ENCODE measurements around the gene KAZN. TPM values are rescaled to one million over a fixed set of nuclear protein-coding genes. Genes with fewer than 3 reads are reported as not detected.
"Not testable (repeated sequence)": the region's sequence is repeated elsewhere in the genome, so short reads cannot be mapped to it uniquely, and the experiment has no call there.

Gene KAZN
- polyA plus RNA-seq, 4 donors, result 3.0 to 39.5 (median 4.4) TPM

- Histone ChIP-seq H3K36me3 (ENCODE audit: control insufficient read depth in 3 of 3, insufficient read depth in 2 of 3, low read depth in 1 of 3, low read length in 3 of 3) (peaks cover 0 to 21% (median 0%) of the 10 kb centered on the region in 3 donors), H3K4me1 (ENCODE audit: control insufficient read depth in 3 of 3, insufficient read depth in 2 of 3, low read depth in 1 of 3, low read length in 2 of 3) (no peaks in the 10 kb centered on the region), H3K27ac (ENCODE audit: low read depth in 1 of 3, low read length in 2 of 3) (no peak overlapping the region), H3K27me3 (ENCODE audit: control insufficient read depth in 3 of 3, insufficient read depth in 3 of 3, low read length in 3 of 3) (no peaks in the 10 kb centered on the region), H3K9me3 (ENCODE audit: control insufficient read depth in 2 of 2, insufficient read depth in 1 of 2, low read depth in 1 of 2, low read length in 1 of 2) (peaks cover 0 to 9% of the 10 kb centered on the region in 2 donors), H3K4me3 (ENCODE audit: low read depth in 1 of 3, low read length in 3 of 3) (no peak overlapping the region)
- DNase-seq, result no peak
- FAIRE-seq, result no peak
- 77 to 90% (median 89%) methylated on average over 11 of the region's 11 CpGs for WGBS, 3 donors
These were observed 358.2 kb downstream of the KAZN start for GRCh38 chr1:14956579-14957195.

- Histone ChIP-seq H3K4me1 (ENCODE audit: control insufficient read depth in 3 of 3, insufficient read depth in 2 of 3, low read depth in 1 of 3, low read length in 2 of 3) (no peaks in the 10 kb centered on the region), H3K36me3 (ENCODE audit: control insufficient read depth in 3 of 3, insufficient read depth in 2 of 3, low read depth in 1 of 3, low read length in 3 of 3) (peaks cover 0 to 30% (median 0%) of the 10 kb centered on the region in 3 donors), H3K9me3 (ENCODE audit: control insufficient read depth in 2 of 2, insufficient read depth in 1 of 2, low read depth in 1 of 2, low read length in 1 of 2) (peaks cover 0 to 9% of the 10 kb centered on the region in 2 donors), H3K4me3 (ENCODE audit: low read depth in 1 of 3, low read length in 3 of 3) (no peak overlapping the region), H3K27me3 (ENCODE audit: control insufficient read depth in 3 of 3, insufficient read depth in 3 of 3, low read length in 3 of 3) (no peaks in the 10 kb centered on the region), H3K27ac (ENCODE audit: low read depth in 1 of 3, low read length in 2 of 3) (no peak overlapping the region)
- DNase-seq, result no peak
- WGBS, 3 donors, result 92 to 96% (median 94%) methylated on average over 33 of the region's 33 CpGs
- no peak for FAIRE-seq
These were observed 359.1 kb downstream of the KAZN start for GRCh38 chr1:14957375-14958098.

- Histone ChIP-seq H3K9me3 (ENCODE audit: control insufficient read depth in 2 of 2, insufficient read depth in 1 of 2, low read depth in 1 of 2, low read length in 1 of 2) (peaks cover 0 to 5% of the 10 kb centered on the region in 2 donors), H3K27ac (ENCODE audit: low read depth in 1 of 3, low read length in 2 of 3) (no peak overlapping the region), H3K4me3 (ENCODE audit: low read depth in 1 of 3, low read length in 3 of 3) (no peak overlapping the region), H3K36me3 (ENCODE audit: control insufficient read depth in 3 of 3, insufficient read depth in 2 of 3, low read depth in 1 of 3, low read length in 3 of 3) (peaks cover 0 to 32% (median 0%) of the 10 kb centered on the region in 3 donors), H3K27me3 (ENCODE audit: control insufficient read depth in 3 of 3, insufficient read depth in 3 of 3, low read length in 3 of 3) (no peaks in the 10 kb centered on the region), H3K4me1 (ENCODE audit: control insufficient read depth in 3 of 3, insufficient read depth in 2 of 3, low read depth in 1 of 3, low read length in 2 of 3) (no peaks in the 10 kb centered on the region)
- WGBS, 3 donors, result 86 to 89% (median 88%) methylated on average over 19 of the region's 19 CpGs
- FAIRE-seq (no peak), DNase-seq (no peak)
These were observed 360.0 kb downstream of the KAZN start for GRCh38 chr1:14958249-14959058.

- Histone ChIP-seq H3K27ac (ENCODE audit: low read depth in 1 of 3, low read length in 2 of 3) (no peak overlapping the region), H3K9me3 (ENCODE audit: control insufficient read depth in 2 of 2, insufficient read depth in 1 of 2, low read depth in 1 of 2, low read length in 1 of 2) (no peaks in the 10 kb centered on the region), H3K36me3 (ENCODE audit: control insufficient read depth in 3 of 3, insufficient read depth in 2 of 3, low read depth in 1 of 3, low read length in 3 of 3) (peaks cover 0 to 32% (median 0%) of the 10 kb centered on the region in 3 donors), H3K4me3 (ENCODE audit: low read depth in 1 of 3, low read length in 3 of 3) (no peak overlapping the region), H3K27me3 (ENCODE audit: control insufficient read depth in 3 of 3, insufficient read depth in 3 of 3, low read length in 3 of 3) (no peaks in the 10 kb centered on the region), H3K4me1 (ENCODE audit: control insufficient read depth in 3 of 3, insufficient read depth in 2 of 3, low read depth in 1 of 3, low read length in 2 of 3) (no peaks in the 10 kb centered on the region)
- DNase-seq (no peak), FAIRE-seq (no peak)
- WGBS, 3 donors, result 93 to 94% (median 93%) methylated on average over 14 of the region's 14 CpGs
These were observed 360.7 kb downstream of the KAZN start for GRCh38 chr1:14959059-14959694.

GRCh38 chr1:14961661-14962267, 363.3 kb downstream of the KAZN start:
- Histone ChIP-seq H3K4me1 (ENCODE audit: control insufficient read depth in 3 of 3, insufficient read depth in 2 of 3, low read depth in 1 of 3, low read length in 2 of 3) (no peaks in the 10 kb centered on the region), H3K4me3 (ENCODE audit: low read depth in 1 of 3, low read length in 3 of 3) (no peak overlapping the region), H3K9me3 (ENCODE audit: control insufficient read depth in 2 of 2, insufficient read depth in 1 of 2, low read depth in 1 of 2, low read length in 1 of 2) (no peaks in the 10 kb centered on the region), H3K36me3 (ENCODE audit: control insufficient read depth in 3 of 3, insufficient read depth in 2 of 3, low read depth in 1 of 3, low read length in 3 of 3) (peaks cover 0 to 34% (median 0%) of the 10 kb centered on the region in 3 donors), H3K27me3 (ENCODE audit: control insufficient read depth in 3 of 3, insufficient read depth in 3 of 3, low read length in 3 of 3) (no peaks in the 10 kb centered on the region), H3K27ac (ENCODE audit: low read depth in 1 of 3, low read length in 2 of 3) (no peak overlapping the region)
- FAIRE-seq (no peak), DNase-seq (no peak)
- 87 to 95% (median 87%) methylated on average over 3 of the region's 3 CpGs for WGBS, 3 donors

GRCh38 chr1:14962407-14962806, 363.9 kb downstream of the KAZN start:
- no peak overlapping the region for H3K27ac ChIP-seq (ENCODE audit: low read depth in 1 of 3, low read length in 2 of 3)
- WGBS, 3 donors, result 92 to 97% (median 94%) methylated on average over 7 of the region's 7 CpGs
- no peak overlapping the region for H3K4me3 ChIP-seq (ENCODE audit: low read depth in 1 of 3, low read length in 3 of 3)
- H3K27me3 ChIP-seq (ENCODE audit: control insufficient read depth in 3 of 3, insufficient read depth in 3 of 3, low read length in 3 of 3), result no peaks in the 10 kb centered on the region
- DNase-seq (no peak), FAIRE-seq (no peak)
- H3K4me1 ChIP-seq (ENCODE audit: control insufficient read depth in 3 of 3, insufficient read depth in 2 of 3, low read depth in 1 of 3, low read length in 2 of 3), result no peaks in the 10 kb centered on the region
- H3K36me3 ChIP-seq (ENCODE audit: control insufficient read depth in 3 of 3, insufficient read depth in 2 of 3, low read depth in 1 of 3, low read length in 3 of 3), result peaks cover 0 to 35% (median 0%) of the 10 kb centered on the region in 3 donors
- peaks cover 0 to 5% of the 10 kb centered on the region in 2 donors for H3K9me3 ChIP-seq (ENCODE audit: control insufficient read depth in 2 of 2, insufficient read depth in 1 of 2, low read depth in 1 of 2, low read length in 1 of 2)

- H3K27ac ChIP-seq (ENCODE audit: low read depth in 1 of 3, low read length in 2 of 3); H3K4me1 ChIP-seq (ENCODE audit: control insufficient read depth in 3 of 3, insufficient read depth in 2 of 3, low read depth in 1 of 3, low read length in 2 of 3); H3K27me3 ChIP-seq (ENCODE audit: control insufficient read depth in 3 of 3, insufficient read depth in 3 of 3, low read length in 3 of 3); H3K9me3 ChIP-seq (ENCODE audit: control insufficient read depth in 2 of 2, insufficient read depth in 1 of 2, low read depth in 1 of 2, low read length in 1 of 2); H3K4me3 ChIP-seq (ENCODE audit: low read depth in 1 of 3, low read length in 3 of 3); FAIRE-seq; DNase-seq: not testable (repeated sequence)
- peaks cover 0 to 36% (median 0%) of the 10 kb centered on the region in 3 donors for H3K36me3 ChIP-seq (ENCODE audit: control insufficient read depth in 3 of 3, insufficient read depth in 2 of 3, low read depth in 1 of 3, low read length in 3 of 3)
- 87 to 88% (median 88%) methylated on average over 10 of the region's 10 CpGs for WGBS, 3 donors
These were observed 365.6 kb downstream of the KAZN start for GRCh38 chr1:14963791-14964710.

Data from small intestine (tissue), 7 donors.